Dermis microvascular lymphatic vessel endothelial cell (primary cell): ENCODE measurements around the gene XDH. TPM values are rescaled to one million over a fixed set of nuclear protein-coding genes. Genes with fewer than 3 reads are reported as not detected.

Experiments used
- DNase-seq, 2 donors: peaks; one replicate each; pipeline versions ENCODE4 v3.0.0 to v3.0.0-alpha.2; 2010; ENCODE audit warnings: low read depth in 2 of 2
- total RNA-seq: library from RNA; depleted of rRNA; stranded (reverse); fragments of >200 nt; gene quantifications from 2 replicates; pipeline ENCODE4 v1.2.1, GENCODE V29; 2014

The XDH gene
- total RNA-seq, 1 donor from 2014 or later: not detected

DNA sequence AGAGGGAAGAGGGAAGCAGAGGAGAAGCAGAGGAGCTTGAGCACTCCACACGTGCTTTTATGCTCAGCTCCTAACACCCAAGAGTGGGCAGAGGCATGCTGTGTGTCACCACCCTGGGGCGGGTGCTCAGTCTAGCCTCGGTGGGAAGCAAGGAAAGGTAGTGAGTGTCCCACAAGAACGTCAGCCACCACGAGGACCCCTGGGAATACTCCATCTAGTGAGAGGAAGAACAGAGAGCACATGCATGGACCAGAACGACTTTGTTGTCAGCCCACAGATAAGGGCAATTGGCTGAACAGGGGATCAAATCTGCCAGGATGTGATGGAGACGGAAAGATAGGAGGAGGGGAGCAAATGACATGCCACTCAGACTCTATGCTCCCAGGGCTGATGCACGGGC lies 83.4 kb downstream of the XDH start:
- DNase-seq: no peak

GRCh38 chr2:31329081-31329625 lies 85.4 kb downstream of the XDH start:
- DNase-seq: no peak

GRCh38 chr2:31328026-31328425 lies 86.5 kb downstream of the XDH start:
- DNase-seq: no peak

GRCh38 chr2:31327505-31327904 lies 87.0 kb downstream of the XDH start:
- DNase-seq: no peak

DNA sequence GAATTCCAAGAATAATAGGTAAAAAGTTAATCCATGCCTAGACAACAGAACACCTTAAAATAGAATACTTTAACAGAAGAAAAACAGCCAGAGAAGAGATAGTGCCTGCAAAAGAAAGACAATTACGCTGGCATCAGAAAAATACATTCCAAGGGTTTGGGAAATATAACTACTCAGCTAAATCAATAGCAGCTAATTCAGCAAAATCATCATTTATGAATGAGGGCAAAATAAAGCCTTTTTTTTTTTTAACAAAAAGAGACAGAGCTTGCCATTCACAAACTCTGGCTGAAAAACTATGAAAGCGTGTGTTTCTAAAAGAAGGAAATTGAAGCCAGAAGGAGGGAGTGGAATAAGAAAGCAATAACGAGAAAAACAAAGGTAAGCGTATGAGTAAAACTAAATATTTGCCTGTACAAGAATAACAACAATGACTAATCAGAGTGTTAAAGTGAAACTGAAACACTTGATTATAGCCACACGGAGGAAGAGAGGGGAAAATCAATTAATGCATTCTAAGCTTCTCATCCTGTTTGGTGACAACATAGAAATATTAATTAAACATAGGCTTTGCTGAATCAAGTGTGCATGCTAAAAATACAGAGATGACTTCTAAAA lies 90.4 kb downstream of the XDH start:
- peak; percentile 8 to 22 for DNase-seq

GRCh38 chr2:31322371-31322770 lies 92.2 kb downstream of the XDH start:
- DNase-seq: no peak

- peak; percentile 80 to 86 for DNase-seq
Observed at GRCh38 chr2:31319406-31320175, 95.0 kb downstream of the XDH start.

DNA sequence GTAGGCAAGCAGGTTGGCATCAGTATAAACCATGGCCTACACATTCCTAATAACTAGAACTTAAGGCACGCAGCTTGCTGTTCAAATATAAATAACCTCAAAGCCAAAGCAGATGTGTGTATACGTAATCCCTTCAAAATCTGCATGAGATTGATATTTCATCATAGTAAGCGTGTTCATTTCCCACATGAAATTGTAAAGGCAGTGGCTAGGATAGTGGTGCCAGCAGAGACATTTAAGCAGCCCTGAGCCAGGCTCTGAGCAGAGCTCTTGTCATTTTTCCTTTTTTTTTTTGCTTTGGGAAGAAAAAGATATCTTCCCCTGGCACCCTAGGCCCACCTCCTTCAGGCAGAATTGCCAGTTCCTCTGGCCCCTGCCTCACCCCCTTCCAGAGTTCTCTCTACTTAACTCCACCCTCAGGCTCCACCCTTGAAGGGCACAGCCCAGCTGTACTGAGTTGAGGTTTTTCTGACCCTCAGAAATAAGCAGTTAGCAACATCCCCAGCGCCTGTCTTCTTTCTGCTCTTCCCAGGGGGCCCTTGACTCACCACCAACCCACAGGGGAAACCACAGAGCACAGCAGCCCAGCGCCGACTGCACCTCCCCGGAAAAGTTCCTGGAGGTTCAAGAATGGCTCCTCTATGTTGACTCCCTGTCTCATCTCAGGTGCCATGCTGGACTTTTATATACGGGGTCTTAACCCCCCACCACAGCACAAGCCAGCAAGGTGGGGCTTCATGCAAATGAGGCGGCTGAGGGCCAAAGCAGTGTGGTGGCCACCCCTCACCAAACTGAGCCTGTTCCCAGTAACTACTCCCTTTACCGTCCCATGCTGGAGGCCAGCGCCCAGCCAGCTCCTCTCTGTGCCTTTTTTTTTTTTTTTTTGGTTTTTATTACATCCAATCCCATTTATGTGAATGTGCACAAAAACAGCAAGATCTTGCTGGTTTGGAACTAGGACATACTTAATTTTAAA lies 95.9 kb downstream of the XDH start:
- no peak for DNase-seq

GRCh38 chr2:31317396-31317795 lies 97.1 kb downstream of the XDH start:
- no peak for DNase-seq

- DNase-seq: no peak
Observed at GRCh38 chr2:31314761-31315160, 99.8 kb downstream of the XDH start.

DNA sequence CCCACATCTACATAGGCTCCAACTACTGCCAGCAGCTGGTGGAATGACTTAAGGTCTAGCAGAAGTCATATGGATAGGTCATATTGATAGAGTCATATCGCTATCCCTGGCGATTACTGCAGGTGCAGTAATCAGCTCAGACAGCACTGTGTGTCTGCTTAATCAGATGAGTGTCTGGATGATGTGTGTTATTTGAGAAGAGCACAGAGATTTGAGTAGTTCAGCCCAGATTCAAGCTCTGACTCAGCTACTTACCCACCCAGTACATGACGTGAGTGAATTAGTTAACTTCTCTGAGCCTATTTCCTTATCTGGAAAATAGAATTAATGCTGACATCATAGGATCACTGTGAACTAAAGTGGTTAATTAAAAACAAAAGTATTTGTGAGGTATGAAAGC lies 101.6 kb downstream of the XDH start:
- DNase-seq: no peak

DNA sequence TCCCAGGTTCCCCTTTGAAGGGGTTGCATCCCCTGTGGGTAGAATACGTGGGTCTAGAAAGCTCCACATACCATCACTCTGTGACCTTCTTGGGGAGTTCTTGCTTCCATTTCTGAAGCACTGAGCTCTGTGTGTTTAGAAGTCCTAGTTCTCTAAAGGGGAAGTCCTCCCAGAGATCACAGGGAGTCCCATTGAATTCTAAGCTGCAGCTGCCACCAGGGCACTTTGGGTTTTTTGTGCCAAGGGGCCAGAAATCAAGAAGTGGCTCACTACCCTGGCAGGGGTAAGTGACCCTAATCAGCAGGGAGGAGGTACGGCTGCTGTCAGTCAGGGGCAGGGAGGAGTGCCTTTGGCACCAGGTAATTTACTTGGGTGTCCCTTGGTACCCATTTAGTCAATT lies 109.7 kb downstream of the XDH start:
- no peak for DNase-seq

DNA sequence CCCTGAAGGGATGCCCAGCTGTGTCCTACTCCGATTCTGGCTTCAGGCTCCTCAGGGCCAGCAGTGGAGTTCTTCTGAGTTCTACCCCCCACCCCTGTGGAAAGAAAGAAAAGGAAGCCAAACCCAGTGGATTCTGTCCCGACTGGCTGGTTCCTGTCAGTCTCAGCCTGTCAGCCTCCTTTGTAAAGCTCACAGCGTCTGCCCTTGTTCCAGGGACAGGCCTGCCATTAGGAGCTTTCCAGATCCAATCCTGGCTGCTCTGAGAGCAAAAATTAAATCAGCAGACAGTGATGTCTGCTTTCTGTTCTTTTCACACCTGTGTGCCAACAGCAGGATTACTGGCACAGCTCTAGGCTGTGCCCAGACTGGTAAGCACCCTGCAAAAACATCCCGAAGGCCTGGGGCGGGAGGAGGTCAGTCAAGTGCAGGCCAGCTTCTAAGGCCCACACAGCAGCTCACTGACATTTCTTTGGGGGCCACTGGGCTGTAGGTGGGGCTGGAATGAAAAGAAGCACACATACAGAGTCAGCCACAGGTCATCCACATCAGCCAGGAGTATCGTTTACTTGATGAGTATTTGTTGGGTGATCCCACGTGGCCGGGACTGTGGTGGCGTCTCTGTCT lies 111.5 kb downstream of the XDH start:
- no peak for DNase-seq

- no peak for DNase-seq
Observed at GRCh38 chr2:31300309-31300708, 114.2 kb downstream of the XDH start.

DNA sequence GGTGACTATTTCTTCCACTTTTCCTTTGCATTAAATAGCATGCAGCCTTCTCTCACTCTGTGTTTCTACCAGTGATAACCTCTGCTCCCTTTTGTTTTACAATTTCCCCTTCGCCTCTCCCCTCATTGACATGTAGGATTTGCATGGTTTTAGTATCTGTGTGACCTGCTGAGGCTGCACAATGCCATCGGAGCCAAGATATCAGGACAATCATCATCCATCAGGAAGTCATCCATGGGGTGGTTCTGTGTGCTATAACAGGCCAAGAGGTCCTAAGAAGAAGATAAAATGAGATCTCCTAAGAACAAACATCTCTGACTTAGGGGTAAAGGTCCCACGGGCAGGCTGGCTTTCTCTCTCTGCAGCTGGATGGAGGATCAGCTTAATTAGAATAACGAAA lies 115.0 kb downstream of the XDH start:
- no peak for DNase-seq

DNA sequence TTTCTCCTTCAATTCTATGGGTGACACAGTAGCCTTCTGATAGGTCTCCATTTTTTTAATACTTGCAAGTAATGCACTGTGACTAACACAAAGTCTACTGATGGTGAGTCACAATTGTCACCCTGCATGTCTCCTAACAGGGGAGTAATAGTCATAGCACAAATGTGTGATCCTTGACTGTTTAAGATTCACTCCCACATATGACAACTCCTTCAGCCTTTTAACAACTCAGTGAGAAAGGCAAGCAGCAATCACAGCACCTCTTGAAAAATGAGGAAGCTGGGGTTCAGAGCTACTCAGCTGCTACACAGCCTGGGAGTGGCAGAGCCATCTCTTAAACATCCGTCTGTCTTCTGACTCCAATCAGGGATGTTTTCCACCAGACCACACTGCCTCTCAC lies 116.8 kb downstream of the XDH start:
- DNase-seq: no peak

DNA sequence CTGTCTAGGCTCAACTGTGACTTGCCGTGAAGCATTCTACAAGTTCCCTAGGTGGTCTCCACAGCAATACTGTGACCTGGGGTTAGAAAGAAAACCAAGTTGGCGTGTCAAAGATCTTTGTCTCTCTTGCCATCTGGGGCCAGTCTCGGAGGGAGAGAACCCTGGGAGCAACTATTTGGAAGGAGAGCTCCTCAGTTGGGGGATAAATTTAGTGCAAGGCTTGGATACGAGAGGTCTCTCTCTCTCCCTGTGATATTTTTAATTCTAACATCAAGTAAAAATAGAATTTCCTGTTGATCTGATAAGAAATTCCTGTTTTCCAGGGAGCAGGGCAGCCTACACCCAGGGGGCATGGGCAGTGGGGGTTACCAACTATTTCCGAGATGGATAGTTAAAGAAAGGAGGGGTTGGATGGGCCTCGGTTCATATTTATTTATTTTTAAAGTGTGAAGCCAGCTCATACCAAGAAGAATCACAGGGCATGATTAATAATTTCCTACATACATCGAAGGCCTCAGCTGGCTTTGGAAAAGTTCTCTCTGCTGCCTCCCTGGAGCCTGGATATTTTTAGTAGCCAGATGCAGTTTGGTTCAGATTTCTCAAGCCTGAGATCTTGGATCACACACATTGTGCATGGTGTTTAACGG lies 117.8 kb downstream of the XDH start:
- DNase-seq: peak in 1 of 2 donors; percentile 34

DNA sequence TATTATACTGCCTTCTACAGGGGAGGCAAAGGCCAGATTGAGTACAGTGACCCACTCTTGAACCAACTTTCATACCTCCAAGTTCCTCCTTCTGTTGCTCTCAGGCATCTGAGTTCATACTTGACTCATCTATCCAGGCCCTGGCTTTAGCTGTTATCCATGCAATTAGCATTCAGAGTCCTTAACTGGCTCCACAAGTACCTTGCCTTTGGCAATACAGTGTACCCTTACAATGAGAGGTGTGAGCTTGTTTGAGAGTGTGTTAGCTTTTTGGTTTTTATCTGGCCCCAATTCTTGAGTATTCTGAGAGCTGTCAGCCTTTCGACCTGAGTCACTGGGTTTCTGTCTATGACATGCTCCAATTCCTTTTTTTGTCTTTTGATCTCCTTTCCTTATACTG lies 120.3 kb downstream of the XDH start:
- DNase-seq: no peak

- peak in 1 of 2 donors; percentile 33 for DNase-seq
Observed at GRCh38 chr2:31287654-31288053, 126.9 kb downstream of the XDH start.

- no peak for DNase-seq
Observed at GRCh38 chr2:31286961-31287550, 127.5 kb downstream of the XDH start.
